Activated CD8-positive, alpha-beta memory T cell treated with anti-CD3 and anti-CD28 coated beads, Interleukin-2, amount 50 U/mL, for 1 hour (primary cell): Measurements from ENCODE around the gene TMEM41B.
A peak's percentile ranks its signal among the peaks of the same experiment; 100 is the strongest.
"Not testable (repeated sequence)": the region's sequence is repeated elsewhere in the genome, so short reads cannot be mapped to it uniquely, and the experiment has no call there.

Source experiments
- DNase-seq: peaks from one replicate; pipeline ENCODE4 v3.0.0-alpha.2; 2020; ENCODE audit errors: extremely low read depth

Gene TMEM41B

DNA sequence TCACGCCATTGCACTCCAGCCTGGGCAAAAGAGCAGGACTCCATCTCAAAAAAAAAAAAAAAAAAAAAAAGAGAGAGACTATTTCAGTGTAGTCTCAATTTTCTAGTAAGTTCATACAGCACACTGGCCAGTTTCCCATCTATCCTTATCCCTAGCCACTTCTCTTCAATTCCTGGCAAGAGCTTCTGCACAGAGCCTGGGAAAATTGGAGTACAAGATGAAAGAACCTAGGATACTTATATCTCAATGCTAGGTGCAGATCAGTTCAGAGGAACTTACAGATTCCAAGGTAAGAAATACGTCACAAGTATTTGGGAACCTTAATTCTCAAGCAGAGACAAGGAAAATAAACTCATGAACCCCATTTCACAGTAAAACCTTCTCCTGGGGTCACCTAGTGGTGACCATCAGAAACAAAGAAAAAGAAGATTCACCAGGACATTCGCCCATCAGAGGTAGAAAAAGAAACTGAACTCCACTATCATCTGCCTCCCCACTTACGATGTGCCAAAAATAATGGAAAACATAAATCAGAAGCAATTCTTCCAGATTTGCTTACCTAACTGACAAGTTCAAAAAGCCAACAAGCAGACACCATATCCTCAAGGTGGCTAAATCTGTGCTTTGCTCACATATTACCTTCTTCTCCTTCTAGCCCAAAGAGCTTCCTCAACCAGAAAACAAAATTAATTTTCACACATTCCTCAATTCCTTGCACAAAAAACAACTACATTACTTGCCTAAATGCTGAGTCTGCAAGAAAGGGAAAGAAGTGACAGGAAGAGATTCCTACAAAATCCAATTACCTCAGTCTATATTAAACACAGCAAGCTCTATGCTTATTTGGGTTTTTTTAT is 54.2 kb downstream of the TMEM41B start:
- DNase-seq: no peak

DNA sequence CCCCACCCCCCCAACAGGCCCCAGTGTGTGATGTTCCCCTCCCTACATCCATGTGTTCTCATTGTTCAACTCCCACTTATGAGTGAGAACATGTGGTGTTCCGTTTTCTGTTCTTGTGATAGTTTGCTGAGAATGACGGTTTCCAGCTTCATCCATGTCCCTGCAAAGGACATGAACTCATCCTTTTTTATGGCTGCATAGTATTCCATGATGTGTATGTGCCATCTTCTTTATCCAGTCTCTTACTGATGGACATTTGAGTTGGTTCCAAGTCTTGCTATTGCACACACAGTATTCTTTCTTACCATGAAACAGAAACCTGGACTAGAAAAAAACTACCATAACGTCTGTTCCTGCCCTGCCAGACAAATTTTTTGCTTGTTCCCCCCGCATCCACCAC is 56.1 kb downstream of the TMEM41B start:
- DNase-seq: not testable (repeated sequence)

DNA sequence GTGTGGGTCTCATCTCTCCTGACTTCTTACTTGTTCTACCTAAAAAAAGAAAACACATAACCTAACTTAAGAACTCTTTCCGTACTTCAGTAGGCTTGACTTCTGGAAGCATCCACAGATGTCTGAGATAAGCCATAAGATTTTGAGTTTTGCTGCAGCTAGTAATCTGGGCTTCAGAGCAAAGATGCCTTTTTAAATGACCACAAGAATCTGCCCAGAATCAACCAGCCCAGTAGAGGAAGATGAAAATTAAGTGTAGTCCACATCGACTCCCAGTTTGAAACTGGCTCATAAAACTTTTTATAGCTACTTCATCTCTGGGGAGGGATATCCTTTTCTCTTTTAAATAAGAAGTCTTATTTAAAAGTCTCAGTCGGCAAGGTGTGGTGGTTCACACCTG is 60.0 kb downstream of the TMEM41B start:
- no peak for DNase-seq

DNA sequence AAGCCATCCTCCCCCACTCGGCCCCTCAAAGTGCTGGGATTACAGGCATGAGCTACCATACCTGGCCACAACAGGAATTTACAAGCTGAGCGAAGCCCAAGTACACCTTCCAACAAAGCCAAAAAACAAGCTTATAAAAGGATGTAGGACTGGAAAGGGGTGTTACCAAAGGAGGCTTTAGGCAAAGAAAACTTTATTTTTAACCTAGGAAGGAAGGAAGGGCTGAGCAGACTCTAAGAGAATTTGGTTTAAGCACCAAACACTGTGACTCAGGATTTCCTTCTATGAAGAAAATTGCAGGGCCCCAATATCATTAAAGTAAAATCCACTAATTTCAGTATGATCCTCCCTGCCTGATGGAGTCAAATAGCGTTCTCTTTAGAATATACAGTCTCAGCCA is 61.3 kb downstream of the TMEM41B start:
- no peak for DNase-seq

DNA sequence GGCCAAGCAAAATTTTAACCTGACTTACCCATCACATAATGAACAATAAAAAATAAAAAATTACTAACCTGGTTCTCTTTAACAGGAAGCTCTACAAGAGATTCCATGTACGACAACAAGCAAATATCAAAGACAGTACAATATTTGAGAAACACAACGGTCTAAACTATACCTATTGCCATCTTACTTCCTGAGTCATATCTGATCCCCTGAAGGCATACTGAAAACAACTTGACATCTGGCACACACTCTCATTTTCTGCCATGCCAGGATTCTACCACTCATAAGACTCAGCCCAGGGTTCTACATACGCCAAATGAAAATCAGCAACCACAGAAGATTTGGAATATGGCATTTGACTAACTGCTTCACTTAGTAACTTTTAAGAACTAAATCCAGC is 63.1 kb downstream of the TMEM41B start:
- DNase-seq: no peak

DNA sequence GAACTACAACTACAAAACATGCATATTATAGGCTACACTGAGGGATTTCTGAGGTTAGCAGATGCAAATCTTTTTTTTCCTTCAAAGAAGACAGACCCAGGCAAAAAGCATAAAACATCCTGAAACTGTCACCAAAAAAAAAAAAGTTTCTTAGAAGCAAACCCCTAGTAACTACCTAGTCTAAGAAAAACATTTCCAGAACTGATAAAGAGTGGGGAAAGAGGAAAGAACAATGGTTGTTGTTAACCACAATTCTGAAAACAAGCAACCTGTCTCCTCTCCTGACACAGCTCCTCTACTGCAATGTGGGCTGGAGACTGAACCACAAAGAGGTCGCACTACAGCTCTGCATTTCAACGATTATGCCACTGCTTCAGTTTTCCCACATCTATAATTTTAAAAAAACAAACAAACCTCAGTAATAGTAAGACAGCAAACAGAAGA is 64.2 kb downstream of the TMEM41B start:
- DNase-seq: peak; percentile 23

DNA sequence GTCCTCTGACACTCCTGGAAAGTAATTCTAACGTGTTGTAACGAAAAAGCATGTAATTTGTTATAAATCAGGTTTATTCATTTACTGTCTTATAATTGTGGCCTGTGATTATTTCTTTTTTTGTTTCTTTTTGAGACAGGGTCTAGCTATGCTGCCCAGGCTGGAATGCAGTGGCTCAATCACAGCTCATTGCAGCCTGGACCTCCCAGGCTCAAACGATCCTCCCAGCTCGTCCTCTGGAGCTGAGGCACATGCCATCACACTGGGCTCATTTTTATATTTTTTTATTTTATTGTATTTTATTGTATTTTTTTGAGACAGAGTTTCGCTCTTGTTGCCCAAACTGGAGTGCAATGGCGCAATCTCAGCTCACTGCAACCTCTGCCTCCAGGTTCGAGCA is 65.1 kb downstream of the TMEM41B start:
- DNase-seq: no peak

DNA sequence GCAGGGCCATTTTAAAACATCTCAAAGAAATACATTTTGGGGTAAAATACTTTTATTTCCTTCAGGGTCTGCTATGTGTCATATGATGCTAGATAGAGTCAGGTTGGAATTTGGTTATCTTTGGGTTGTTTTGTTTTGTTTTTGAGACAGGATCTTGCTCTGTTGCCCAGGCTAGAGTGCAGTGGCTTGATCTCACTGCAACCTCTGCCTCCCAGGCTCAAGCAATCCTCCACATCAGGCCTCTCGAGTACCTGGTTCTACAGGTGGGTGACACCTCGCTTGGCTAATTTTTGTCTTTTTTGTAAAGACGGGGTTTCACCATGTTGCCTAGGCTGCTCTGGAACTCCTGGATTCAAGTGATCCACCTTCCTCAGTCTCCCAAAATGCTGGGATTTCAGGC is 66.5 kb downstream of the TMEM41B start:
- no peak for DNase-seq

DNA sequence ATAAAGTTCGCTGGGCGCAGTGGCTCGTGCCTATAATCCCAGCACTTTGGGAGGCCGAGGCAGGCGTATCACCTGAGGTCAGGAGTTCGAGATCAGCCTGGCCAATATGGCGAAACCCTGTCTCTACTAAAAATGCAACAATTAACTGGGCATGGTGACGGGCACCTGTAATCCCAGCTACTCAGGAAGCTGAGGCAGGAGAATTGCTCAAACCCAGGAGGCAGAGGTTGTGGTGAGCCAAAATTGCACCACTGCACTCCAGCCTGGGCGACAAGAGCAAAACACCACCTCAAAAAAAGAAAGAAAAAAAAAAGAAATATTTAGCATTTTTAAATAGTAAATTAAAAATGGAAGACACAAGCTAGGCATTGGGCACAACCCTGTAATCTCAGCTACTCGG is 78.2 kb downstream of the TMEM41B start:
- DNase-seq: not testable (repeated sequence)

DNA sequence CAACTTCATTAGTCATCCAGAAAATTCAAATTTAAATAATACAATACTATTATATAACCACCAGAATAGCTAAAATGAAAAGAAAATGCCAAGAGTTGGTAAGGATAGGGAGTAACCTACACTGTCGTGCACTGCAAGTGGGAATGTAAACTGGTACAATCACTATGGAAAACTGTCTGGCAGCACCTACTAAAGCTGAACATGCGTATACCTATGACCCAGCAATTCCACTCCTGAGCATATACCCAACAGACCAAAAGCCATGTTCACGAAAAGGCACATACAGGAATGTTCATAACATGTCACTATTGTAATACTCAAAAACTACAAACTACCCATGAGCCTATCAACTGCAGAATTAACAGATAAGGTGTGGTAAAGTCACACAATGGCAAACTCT is 81.9 kb downstream of the TMEM41B start:
- no peak for DNase-seq

DNA sequence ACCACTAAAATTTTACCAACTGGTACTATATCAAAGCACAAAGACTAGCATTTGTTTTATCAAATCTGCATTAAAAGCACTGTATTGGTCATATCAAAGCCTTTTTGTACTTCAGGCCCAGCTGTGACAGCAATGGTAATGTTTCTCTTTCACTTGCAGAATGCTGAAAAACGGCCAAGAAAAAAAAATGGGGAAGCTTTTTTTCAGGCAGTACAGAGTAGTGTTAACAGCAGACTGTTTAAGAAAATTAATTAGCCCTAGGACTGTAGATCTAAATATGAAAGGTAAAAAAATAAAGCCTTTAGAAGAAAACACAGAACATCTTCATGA is 82.6 kb downstream of the TMEM41B start:
- DNase-seq: no peak
